HL-60 (cell line): ENCODE data around the gene MELTF.

Experiments
- DNase-seq, 2 experiments: peaks; one replicate each; pipeline ENCODE4 v3.0.0-alpha.2; 2010 to 2020; ENCODE audit warnings: low read depth in 1 of 2, low spot score in 1 of 2
- H3K27ac ChIP-seq: fragments of 250-450 bp; sonication (Bioruptor Pico); replicated peaks from 2 replicates; pipeline ENCODE4 v1.5.1; 2020; ENCODE audit warnings: mild to moderate bottlenecking, moderate library complexity
- H3K27me3 ChIP-seq: fragments of 250-450 bp; sonication (Bioruptor Pico); 2 replicates; pipeline ENCODE4 v1.5.1; 2021; ENCODE audit warnings: mild to moderate bottlenecking, moderate library complexity; ENCODE audit not compliant: insufficient read depth, poor library complexity, severe bottlenecking
- H3K4me3 ChIP-seq: replicated peaks from 2 replicates; pipeline ENCODE4 v1.5.1; 2011; ENCODE audit warnings: mild to moderate bottlenecking, control low read depth, low read length; ENCODE audit not compliant: insufficient read depth
- GABPA ChIP-seq: IDR thresholded peaks from 2 replicates; pipeline ENCODE4 v1.6.1; 2012; ENCODE audit warnings: low read depth
- POLR2AphosphoS5 ChIP-seq: IDR thresholded peaks from 2 replicates; pipeline ENCODE4 v1.6.1; 2012; ENCODE audit warnings: low read depth
- SPI1 ChIP-seq: IDR thresholded peaks from 2 replicates; pipeline ENCODE4 v1.6.1; 2012; ENCODE audit warnings: low read depth, mild to moderate bottlenecking, borderline replicate concordance
- TF ChIP-seq, protein P1 (sequence below): IDR thresholded peaks from one replicate; pipeline ENCODE4 v1.5.1; 2011; ENCODE audit warnings: low read length, control low read depth, inconsistent platforms; ENCODE audit not compliant: insufficient read depth
- TF ChIP-seq, protein P2 (sequence below): IDR thresholded peaks from 2 replicates; pipeline ENCODE4 v1.6.1; 2012; ENCODE audit warnings: low read depth; ENCODE audit not compliant: insufficient replicate concordance

Gene MELTF

DNA sequence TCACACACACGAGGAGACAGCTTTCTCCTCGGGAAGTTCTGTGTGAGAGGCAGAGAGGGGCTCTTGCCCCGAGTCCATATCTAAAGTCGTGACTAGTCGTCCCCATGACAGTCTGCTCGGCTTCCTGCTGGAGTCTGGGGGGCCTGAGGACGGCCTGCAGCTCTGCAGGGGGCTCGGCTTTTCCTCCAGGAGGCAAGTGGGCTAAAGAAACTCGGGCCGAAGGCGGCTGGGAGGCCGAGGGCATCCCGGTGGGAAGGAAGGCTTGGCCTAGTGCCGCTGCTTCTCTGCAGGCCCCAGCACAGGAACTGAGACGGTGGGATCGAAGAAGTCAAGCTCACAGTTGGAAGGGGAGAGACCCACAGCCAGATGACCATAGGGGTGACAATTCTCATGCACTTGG, 35.6 kb downstream of the MELTF start:
- Histone ChIP-seq H3K27ac (no peak overlapping the region), H3K4me3 (no peak overlapping the region), H3K27me3 (no peaks in the 10 kb centered on the region)
- no peak for DNase-seq
- TF ChIP-seq POLR2AphosphoS5 (no peak), SPI1 (no peak), GABPA (no peak)
- TF ChIP-seq, protein P1, sequence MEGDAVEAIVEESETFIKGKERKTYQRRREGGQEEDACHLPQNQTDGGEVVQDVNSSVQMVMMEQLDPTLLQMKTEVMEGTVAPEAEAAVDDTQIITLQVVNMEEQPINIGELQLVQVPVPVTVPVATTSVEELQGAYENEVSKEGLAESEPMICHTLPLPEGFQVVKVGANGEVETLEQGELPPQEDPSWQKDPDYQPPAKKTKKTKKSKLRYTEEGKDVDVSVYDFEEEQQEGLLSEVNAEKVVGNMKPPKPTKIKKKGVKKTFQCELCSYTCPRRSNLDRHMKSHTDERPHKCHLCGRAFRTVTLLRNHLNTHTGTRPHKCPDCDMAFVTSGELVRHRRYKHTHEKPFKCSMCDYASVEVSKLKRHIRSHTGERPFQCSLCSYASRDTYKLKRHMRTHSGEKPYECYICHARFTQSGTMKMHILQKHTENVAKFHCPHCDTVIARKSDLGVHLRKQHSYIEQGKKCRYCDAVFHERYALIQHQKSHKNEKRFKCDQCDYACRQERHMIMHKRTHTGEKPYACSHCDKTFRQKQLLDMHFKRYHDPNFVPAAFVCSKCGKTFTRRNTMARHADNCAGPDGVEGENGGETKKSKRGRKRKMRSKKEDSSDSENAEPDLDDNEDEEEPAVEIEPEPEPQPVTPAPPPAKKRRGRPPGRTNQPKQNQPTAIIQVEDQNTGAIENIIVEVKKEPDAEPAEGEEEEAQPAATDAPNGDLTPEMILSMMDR: no peak
- TF ChIP-seq, protein P2, sequence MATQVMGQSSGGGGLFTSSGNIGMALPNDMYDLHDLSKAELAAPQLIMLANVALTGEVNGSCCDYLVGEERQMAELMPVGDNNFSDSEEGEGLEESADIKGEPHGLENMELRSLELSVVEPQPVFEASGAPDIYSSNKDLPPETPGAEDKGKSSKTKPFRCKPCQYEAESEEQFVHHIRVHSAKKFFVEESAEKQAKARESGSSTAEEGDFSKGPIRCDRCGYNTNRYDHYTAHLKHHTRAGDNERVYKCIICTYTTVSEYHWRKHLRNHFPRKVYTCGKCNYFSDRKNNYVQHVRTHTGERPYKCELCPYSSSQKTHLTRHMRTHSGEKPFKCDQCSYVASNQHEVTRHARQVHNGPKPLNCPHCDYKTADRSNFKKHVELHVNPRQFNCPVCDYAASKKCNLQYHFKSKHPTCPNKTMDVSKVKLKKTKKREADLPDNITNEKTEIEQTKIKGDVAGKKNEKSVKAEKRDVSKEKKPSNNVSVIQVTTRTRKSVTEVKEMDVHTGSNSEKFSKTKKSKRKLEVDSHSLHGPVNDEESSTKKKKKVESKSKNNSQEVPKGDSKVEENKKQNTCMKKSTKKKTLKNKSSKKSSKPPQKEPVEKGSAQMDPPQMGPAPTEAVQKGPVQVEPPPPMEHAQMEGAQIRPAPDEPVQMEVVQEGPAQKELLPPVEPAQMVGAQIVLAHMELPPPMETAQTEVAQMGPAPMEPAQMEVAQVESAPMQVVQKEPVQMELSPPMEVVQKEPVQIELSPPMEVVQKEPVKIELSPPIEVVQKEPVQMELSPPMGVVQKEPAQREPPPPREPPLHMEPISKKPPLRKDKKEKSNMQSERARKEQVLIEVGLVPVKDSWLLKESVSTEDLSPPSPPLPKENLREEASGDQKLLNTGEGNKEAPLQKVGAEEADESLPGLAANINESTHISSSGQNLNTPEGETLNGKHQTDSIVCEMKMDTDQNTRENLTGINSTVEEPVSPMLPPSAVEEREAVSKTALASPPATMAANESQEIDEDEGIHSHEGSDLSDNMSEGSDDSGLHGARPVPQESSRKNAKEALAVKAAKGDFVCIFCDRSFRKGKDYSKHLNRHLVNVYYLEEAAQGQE: no peak

DNA sequence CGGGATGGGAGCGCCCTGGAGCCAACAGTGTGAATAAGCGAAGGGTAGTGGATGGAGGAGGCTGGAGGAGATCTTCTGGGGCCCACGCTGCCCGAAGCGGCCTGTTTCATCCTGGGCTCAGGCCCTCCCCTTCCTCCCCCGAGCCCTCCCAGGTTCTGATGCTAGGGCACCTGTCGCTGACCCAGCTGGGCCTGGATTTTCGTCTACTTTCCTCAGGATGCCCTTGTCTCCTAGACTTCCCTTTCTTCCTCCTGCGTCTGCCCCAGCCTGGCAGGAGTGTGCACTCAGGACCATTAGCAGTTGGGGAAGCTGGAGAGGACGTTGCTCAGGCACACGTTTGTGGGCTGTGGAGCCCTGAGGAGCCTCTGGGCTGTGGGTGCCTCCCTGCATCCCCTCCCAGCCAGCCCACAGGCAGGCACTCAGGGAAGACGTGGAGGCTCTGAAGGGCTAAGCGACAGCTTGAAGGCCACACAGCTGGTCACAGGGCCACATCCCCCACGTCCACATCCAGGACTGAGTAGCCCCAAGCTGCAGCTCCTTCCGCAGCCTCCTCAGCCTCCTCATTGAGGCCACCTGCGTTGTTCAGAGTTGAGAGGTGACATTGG, 37.1 kb downstream of the MELTF start:
- Histone ChIP-seq H3K27me3 (no peaks in the 10 kb centered on the region), H3K4me3 (no peak overlapping the region), H3K27ac (no peak overlapping the region)
- TF ChIP-seq, protein P1: no peak
- TF ChIP-seq GABPA: no peak
- no peak for DNase-seq

GRCh38 chr3:196991581-196992460, 37.8 kb downstream of the MELTF start:
- no peak for DNase-seq
- no peak for TF ChIP-seq POLR2AphosphoS5
- TF ChIP-seq GABPA: no peak
- TF ChIP-seq, protein P1: no peak
- TF ChIP-seq SPI1: no peak
- TF ChIP-seq, protein P2: no peak
- no peaks in the 10 kb centered on the region for H3K27me3 ChIP-seq
- no peak overlapping the region for H3K27ac ChIP-seq
- H3K4me3 ChIP-seq: no peak overlapping the region

GRCh38 chr3:196990601-196991007, 39.0 kb downstream of the MELTF start:
- TF ChIP-seq SPI1: no peak
- TF ChIP-seq, protein P1: no peak
- no peak for TF ChIP-seq GABPA
- no peak for TF ChIP-seq POLR2AphosphoS5
- TF ChIP-seq, protein P2: no peak
- H3K27me3 ChIP-seq: no peaks in the 10 kb centered on the region

More at GRCh38 chr3:196990601-196991007, 39.0 kb downstream of the MELTF start:
- DNase-seq: no peak
- Histone ChIP-seq H3K4me3 (no peak overlapping the region), H3K27ac (no peak overlapping the region)
